H1 (cell line): Measurements from ENCODE around the gene GALNT4. TPM values are rescaled to one million over a fixed set of nuclear protein-coding genes. Genes with fewer than 3 reads are reported as not detected.

Experiments
- CBX5 ChIP-seq: fragments of 300-800, 300-1000 bp; sonication (generic); IDR thresholded peaks from 2 replicates; pipeline ENCODE4 v1.7.1; 2016; ENCODE audit warnings: antibody characterized with exemption, low read length, low read depth
- CBX8 ChIP-seq: fragments of 300-800, 300-1000 bp; sonication (generic); IDR thresholded peaks from 2 replicates; pipeline ENCODE4 v1.7.1; 2016; ENCODE audit warnings: low read depth, low read length, borderline replicate concordance
- CHD2 ChIP-seq: IDR thresholded peaks from 2 replicates; pipeline ENCODE4 v1.6.1; 2012; ENCODE audit warnings: low read length, improper control_type of control experiment
- EZH2 ChIP-seq: fragments of 200-600 bp; sonication (generic); IDR thresholded peaks from 2 replicates; pipeline ENCODE4 v1.7.1; 2012; ENCODE audit warnings: low read depth, mild to moderate bottlenecking, moderate library complexity, low read length, inconsistent platforms; ENCODE audit not compliant: severe bottlenecking
- PHF8 ChIP-seq: fragments of 200-600 bp; sonication (generic); conservative IDR thresholded peaks from 2 replicates; pipeline ENCODE4 v1.7.1; 2012; ENCODE audit warnings: low read depth, mild to moderate bottlenecking, inconsistent platforms, low read length, moderate library complexity
- polyA plus RNA-seq, 7 experiments: library from polyadenylated mRNA; depleted of rRNA in 3 of 7; stranded (reverse) in 5 of 7; unstranded in 2 of 7; fragments of >200 nt in 5 of 7; fragments of 200-250 nt in 2 of 7; gene quantifications; 1 replicate in 5 of 7; 2 replicates in 1 of 7; 4 replicates in 1 of 7; pipeline versions ENCODE4 v1.2.1 to v1.2.3, GENCODE V29; 2011 to 2013; ENCODE audit warnings: missing spikeins in 2 of 7, mixed read lengths in 2 of 7
- total RNA-seq: library from RNA; stranded (reverse); fragmentation: NEBNext Ultra II Directional; extraction: Animal tissue kit (Norgen Biotek cat#: 25700); gene quantifications from 2 replicates; pipeline ENCODE4 v1.2.1, GENCODE V29; 2021

GALNT4 gene
- total and polyA plus RNA-seq, 2 of the 8 experiments (the other 6 are each of a cell fraction or from before 2014, with no cell fraction given) = 0.45 to 3.3 TPM

DNA sequence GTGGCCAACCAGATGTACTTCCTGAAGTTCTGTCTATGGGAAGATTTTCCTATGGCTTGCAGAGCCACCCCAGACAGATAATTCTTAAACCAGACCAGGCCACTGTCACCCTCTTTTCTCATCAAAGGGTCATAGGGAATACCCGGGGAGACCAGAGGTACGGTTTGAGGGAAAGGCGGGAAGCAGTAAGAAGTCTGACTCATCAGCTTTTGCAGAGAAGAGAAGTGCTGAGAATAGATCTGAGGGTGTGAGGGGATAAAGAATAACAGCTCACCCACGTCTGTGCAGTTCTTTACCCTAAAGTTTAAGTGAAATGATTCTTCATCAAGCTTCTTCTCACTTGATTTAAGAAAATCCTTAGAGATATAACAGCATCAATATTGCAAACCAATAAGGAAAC, 22.5 kb upstream of the GALNT4 start (continued):
- no peak for TF ChIP-seq EZH2
- TF ChIP-seq PHF8 = no peak
- TF ChIP-seq CBX5 = no peak
- TF ChIP-seq CHD2 = no peak
- no peak for TF ChIP-seq CBX8
